A549 (cell line): ENCODE results near the gene TRDN.

Source experiments
- EHMT2 ChIP-seq: fragments of 200-600 bp; sonication (generic); IDR thresholded peaks from 2 replicates; pipeline ENCODE4 v1.6.1; 2016; ENCODE audit warnings: antibody characterized with exemption, low read depth, mild to moderate bottlenecking, moderate library complexity
- EP300 ChIP-seq, 2 experiments: fragments of >200 bp; sonication (Bioruptor Twin); formaldehyde crosslinking; IDR thresholded peaks; 2 replicates in 1 of 2; 3 replicates in 1 of 2; pipeline ENCODE4 v1.6.1; 2016 to 2017
- KDM1A ChIP-seq: fragments of 200-600 bp; sonication (generic); IDR thresholded peaks from 2 replicates; pipeline ENCODE4 v1.6.1; 2016; ENCODE audit warnings: low read depth, mild to moderate bottlenecking
- POLR2A ChIP-seq: IDR thresholded peaks from 2 replicates; pipeline ENCODE4 v1.6.1; 2012; ENCODE audit warnings: mild to moderate bottlenecking, low read length
- POLR2AphosphoS2 ChIP-seq: conservative IDR thresholded peaks from 2 replicates; pipeline ENCODE4 v1.6.1; 2012; ENCODE audit warnings: low read length, improper control_type of control experiment, inconsistent platforms
- RAD21 ChIP-seq, 2 experiments: fragments of >200 bp in 1 of 2; sonication (Bioruptor Twin) in 1 of 2; formaldehyde crosslinking in 1 of 2; IDR thresholded peaks in 1 of 2; conservative IDR thresholded peaks in 1 of 2; 2 replicates in 1 of 2; 3 replicates in 1 of 2; pipeline ENCODE4 v1.6.1; 2012 to 2018; ENCODE audit warnings: inconsistent platforms in 1 of 2
- RARB ChIP-seq: fragments of 250-450 bp; sonication (Bioruptor Pico); IDR thresholded peaks from 2 replicates; pipeline ENCODE4 v1.8.0; 2021; ENCODE audit warnings: mild to moderate bottlenecking, moderate library complexity
- RCOR1 ChIP-seq: fragments of 150-350 bp; IDR thresholded peaks from 2 replicates; pipeline ENCODE4 v1.6.1; 2014; ENCODE audit warnings: antibody characterized with exemption, low read length, low read depth
- RFX5 ChIP-seq: fragments of 450-650 bp; IDR thresholded peaks from 2 replicates; pipeline ENCODE4 v1.7.1; 2014; ENCODE audit warnings: antibody characterized with exemption, mild to moderate bottlenecking, moderate library complexity
- ZFP36 ChIP-seq: fragments of 450-650 bp; IDR thresholded peaks from 2 replicates; pipeline ENCODE4 v1.6.1; 2014; ENCODE audit warnings: borderline replicate concordance; ENCODE audit not compliant: partially characterized antibody
- TF ChIP-seq, protein P1 (sequence below): fragments of >200 bp; sonication (Bioruptor Twin); formaldehyde crosslinking; IDR thresholded peaks from 3 replicates; pipeline ENCODE4 v1.6.1; 2016
- TF ChIP-seq, protein P2 (sequence below): fragments of >200 bp; sonication (Bioruptor Twin); formaldehyde crosslinking; IDR thresholded peaks from 3 replicates; pipeline ENCODE4 v1.5.1; 2016
- TF ChIP-seq, protein P3 (sequence below): IDR thresholded peaks from 2 replicates; pipeline ENCODE4 v1.6.1; 2012
- TF ChIP-seq, protein P4 (sequence below): IDR thresholded peaks from 2 replicates; pipeline ENCODE4 v1.6.1; 2012; ENCODE audit warnings: low read depth, borderline replicate concordance

DNA sequence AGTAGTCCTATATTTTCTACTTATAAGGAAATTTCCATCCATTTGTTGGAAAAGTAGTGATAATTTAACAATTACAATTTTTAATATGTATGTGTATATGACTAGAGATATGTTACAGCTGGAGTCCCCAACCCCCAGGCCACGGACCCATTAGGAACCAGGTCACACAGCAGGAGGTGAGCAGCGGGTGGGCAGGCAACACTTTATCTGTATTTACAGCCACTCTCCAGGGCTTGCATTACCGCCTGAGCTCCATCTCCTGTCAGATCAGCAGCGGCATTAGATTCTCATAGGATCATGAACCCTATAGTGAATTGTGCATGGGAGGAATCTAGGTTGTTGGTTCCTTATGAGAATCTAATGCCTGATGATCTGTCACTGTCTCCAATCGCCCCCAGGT is 46.8 kb downstream of the TRDN start:
- no peak for TF ChIP-seq POLR2A
- no peak for TF ChIP-seq POLR2AphosphoS2
- TF ChIP-seq, protein P1, sequence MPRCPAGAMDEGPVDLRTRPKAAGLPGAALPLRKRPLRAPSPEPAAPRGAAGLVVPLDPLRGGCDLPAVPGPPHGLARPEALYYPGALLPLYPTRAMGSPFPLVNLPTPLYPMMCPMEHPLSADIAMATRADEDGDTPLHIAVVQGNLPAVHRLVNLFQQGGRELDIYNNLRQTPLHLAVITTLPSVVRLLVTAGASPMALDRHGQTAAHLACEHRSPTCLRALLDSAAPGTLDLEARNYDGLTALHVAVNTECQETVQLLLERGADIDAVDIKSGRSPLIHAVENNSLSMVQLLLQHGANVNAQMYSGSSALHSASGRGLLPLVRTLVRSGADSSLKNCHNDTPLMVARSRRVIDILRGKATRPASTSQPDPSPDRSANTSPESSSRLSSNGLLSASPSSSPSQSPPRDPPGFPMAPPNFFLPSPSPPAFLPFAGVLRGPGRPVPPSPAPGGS: no peak
- TF ChIP-seq, protein P2, sequence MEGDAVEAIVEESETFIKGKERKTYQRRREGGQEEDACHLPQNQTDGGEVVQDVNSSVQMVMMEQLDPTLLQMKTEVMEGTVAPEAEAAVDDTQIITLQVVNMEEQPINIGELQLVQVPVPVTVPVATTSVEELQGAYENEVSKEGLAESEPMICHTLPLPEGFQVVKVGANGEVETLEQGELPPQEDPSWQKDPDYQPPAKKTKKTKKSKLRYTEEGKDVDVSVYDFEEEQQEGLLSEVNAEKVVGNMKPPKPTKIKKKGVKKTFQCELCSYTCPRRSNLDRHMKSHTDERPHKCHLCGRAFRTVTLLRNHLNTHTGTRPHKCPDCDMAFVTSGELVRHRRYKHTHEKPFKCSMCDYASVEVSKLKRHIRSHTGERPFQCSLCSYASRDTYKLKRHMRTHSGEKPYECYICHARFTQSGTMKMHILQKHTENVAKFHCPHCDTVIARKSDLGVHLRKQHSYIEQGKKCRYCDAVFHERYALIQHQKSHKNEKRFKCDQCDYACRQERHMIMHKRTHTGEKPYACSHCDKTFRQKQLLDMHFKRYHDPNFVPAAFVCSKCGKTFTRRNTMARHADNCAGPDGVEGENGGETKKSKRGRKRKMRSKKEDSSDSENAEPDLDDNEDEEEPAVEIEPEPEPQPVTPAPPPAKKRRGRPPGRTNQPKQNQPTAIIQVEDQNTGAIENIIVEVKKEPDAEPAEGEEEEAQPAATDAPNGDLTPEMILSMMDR: no peak
- no peak for TF ChIP-seq RAD21 (conservative IDR thresholded peaks at IDR 0.05 in 1 of 2, IDR thresholded peaks at IDR 0.05 in 1 of 2)
- no peak for TF ChIP-seq EP300 (IDR thresholded peaks at IDR 0.05)
- TF ChIP-seq ZFP36: no peak
- TF ChIP-seq EHMT2: no peak
- no peak for TF ChIP-seq KDM1A
- no peak for TF ChIP-seq RCOR1
- no peak for TF ChIP-seq RFX5
- TF ChIP-seq, protein P3, sequence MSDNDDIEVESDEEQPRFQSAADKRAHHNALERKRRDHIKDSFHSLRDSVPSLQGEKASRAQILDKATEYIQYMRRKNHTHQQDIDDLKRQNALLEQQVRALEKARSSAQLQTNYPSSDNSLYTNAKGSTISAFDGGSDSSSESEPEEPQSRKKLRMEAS: no peak
- TF ChIP-seq, protein P4, sequence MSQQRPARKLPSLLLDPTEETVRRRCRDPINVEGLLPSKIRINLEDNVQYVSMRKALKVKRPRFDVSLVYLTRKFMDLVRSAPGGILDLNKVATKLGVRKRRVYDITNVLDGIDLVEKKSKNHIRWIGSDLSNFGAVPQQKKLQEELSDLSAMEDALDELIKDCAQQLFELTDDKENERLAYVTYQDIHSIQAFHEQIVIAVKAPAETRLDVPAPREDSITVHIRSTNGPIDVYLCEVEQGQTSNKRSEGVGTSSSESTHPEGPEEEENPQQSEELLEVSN: no peak
- TF ChIP-seq RARB (CRISPR knock-in tag): no peak
